Adipocyte (in vitro differentiated cells): Measurements from ENCODE around the gene NFKBIZ.
"Not testable (repeated sequence)": the region's sequence is repeated elsewhere in the genome, so short reads cannot be mapped to it uniquely, and the experiment has no call there.

Source experiments
- DNase-seq: peaks from one replicate; pipeline ENCODE4 v3.0.0-alpha.2; 2015; ENCODE audit warnings: low read depth
- H3K27me3 ChIP-seq: replicated peaks from 2 replicates; pipeline ENCODE4 v1.7.0; 2013; ENCODE audit warnings: mild to moderate bottlenecking, low read length, moderate library complexity; ENCODE audit not compliant: control insufficient read depth, insufficient read depth
- H3K36me3 ChIP-seq: 2 replicates; pipeline ENCODE4 v1.7.0; 2013; ENCODE audit warnings: low read length, mild to moderate bottlenecking, moderate library complexity; ENCODE audit not compliant: control insufficient read depth, insufficient read depth, severe bottlenecking
- H3K4me1 ChIP-seq: 2 replicates; pipeline ENCODE4 v1.7.0; 2013; ENCODE audit warnings: mild to moderate bottlenecking, low read length, moderate library complexity; ENCODE audit not compliant: control insufficient read depth, insufficient read depth
- H3K4me3 ChIP-seq: 2 replicates; pipeline ENCODE4 v1.7.0; 2013; ENCODE audit warnings: mild to moderate bottlenecking, low read length, moderate library complexity
- H3K9ac ChIP-seq: 2 replicates; pipeline ENCODE4 v1.7.0; 2013; ENCODE audit warnings: mild to moderate bottlenecking, low read length, moderate library complexity
- H3K9me3 ChIP-seq: 2 replicates; pipeline ENCODE4 v1.7.0; 2013; ENCODE audit warnings: mild to moderate bottlenecking, low read length, moderate library complexity; ENCODE audit not compliant: control insufficient read depth

Gene NFKBIZ

DNA sequence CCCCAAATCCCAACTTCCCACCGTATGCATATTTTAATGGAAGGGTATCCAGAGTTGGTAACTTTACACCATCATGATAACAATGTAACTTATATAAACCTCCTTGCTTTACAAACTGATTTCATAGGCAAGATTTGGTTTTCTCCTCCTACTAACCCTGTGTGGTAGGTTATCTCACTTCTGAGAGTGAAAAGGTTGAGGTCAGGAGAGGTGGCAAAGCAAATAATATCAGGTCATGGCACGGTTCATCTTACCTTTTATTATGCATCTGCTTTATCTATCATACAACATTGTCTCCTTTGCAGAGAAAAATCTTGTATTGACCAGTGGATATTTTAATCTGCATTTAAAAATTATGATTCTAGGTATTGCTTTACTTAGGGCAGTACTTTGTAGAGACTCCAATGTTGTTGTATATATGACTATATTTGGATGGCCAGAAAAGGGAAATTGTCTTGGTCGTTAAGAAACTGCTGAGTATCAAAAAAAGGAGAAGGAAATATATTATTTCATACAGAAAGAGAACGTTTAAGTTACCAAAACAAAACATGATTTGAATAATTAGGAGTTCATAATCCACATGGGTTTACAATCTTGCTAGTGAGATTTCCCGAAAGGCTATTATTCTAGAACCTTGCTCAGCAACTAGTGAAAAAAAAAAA, 30.4 kb downstream of the NFKBIZ start:
- no peak for DNase-seq
- H3K27me3 ChIP-seq, result no peaks in the 10 kb centered on the region
- H3K9me3 ChIP-seq, result no peaks in the 10 kb centered on the region
- no peak overlapping the region for H3K9ac ChIP-seq
- H3K36me3 ChIP-seq, result no peaks in the 10 kb centered on the region
- H3K4me1 ChIP-seq, result no peaks in the 10 kb centered on the region
- H3K4me3 ChIP-seq, result no peak overlapping the region

DNA sequence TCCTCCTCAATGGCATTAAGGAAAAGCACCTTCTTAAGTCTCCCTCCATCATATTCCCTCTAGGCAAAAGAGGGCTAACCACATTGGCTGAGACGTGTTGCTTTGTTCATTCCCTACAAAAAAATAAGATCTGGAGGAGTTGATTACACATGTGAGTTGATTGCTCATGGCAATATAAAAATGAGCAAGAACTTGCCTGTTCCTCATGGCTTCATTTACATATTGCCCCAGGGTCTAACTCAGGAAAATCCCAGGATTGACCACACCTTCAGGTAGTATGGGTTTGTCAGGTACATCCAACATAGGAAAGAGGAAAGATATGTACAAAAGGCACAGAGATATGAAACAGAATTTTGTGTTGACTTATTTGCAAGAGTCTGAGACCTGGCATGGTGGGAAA, 35.5 kb downstream of the NFKBIZ start:
- peaks cover 7% of the 10 kb centered on the region for H3K4me1 ChIP-seq
- H3K9me3 ChIP-seq, result no peaks in the 10 kb centered on the region
- H3K9ac ChIP-seq, result no peak overlapping the region
- no peak for DNase-seq
- no peaks in the 10 kb centered on the region for H3K27me3 ChIP-seq
- H3K36me3 ChIP-seq, result no peaks in the 10 kb centered on the region
- no peak overlapping the region for H3K4me3 ChIP-seq

DNA sequence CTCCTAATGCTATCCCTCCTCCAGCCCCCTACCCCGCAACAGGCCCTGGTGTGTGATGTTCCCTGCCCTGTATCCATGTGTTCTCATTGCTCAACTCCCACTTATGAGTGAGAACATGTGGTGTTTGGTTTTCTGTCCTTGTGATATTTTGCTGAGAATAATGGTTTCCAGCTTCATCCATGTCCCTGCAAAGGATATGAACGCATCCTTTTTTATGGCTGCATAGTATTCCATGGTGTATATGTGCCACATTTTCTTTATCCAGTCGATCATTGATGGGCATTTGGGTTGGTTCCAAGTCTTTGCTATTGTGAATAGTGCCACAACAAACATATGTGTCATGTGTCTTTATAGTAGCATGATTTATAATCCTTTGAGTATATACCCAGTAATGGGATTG, 36.3 kb downstream of the NFKBIZ start:
- not testable (repeated sequence) for DNase-seq, H3K4me1 ChIP-seq, H3K36me3 ChIP-seq, H3K4me3 ChIP-seq, H3K27me3 ChIP-seq, H3K9ac ChIP-seq, H3K9me3 ChIP-seq

DNA sequence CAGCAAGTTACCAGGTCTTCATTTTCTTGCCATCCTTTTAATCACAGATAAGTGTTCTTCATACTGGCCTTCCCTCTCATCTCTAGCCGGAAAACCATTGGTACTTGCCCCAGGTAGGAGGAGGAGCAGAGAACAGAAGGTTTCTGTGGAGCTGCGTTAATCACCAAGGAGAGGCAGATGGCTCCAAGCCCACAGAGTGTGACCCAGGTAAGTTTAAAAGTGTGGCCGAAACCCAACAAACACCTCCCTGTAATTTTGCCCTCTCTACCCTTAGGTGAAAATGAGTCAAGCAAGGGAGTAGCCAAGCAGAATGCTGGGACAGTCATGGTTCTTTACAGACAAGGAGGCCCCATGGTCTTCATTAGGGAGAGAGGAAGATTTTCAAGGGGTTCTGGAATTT, 37.3 kb downstream of the NFKBIZ start:
- H3K4me3 ChIP-seq, result no peak overlapping the region
- H3K4me1 ChIP-seq, result peaks cover 9% of the 10 kb centered on the region
- no peak for DNase-seq
- no peak overlapping the region for H3K9ac ChIP-seq
- no peaks in the 10 kb centered on the region for H3K36me3 ChIP-seq
- no peaks in the 10 kb centered on the region for H3K9me3 ChIP-seq
- H3K27me3 ChIP-seq, result no peaks in the 10 kb centered on the region

DNA sequence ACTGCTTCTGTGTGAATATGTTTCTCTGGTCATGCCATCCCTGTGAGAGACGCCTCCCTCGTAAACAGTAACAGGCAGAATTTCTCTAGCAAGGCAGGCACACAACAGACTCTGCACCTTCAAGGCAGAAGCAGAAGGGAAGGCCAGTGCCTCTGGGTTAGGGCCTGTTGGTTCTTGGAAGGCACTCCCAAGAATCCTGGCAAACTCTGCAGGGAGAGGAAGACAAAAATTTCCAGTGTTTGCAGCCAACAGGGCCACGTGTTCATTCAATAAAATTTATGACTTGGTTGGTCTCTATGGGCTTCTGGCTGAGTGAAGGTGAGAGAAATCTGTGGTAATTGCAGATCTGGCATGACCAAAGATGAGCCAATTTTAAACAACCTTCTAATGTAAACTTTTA, 39.3 kb downstream of the NFKBIZ start:
- Histone ChIP-seq H3K27me3 (no peaks in the 10 kb centered on the region), H3K36me3 (no peaks in the 10 kb centered on the region), H3K4me3 (no peak overlapping the region), H3K9me3 (no peaks in the 10 kb centered on the region), H3K9ac (no peak overlapping the region), H3K4me1 (peaks cover 9% of the 10 kb centered on the region)
- no peak for DNase-seq

DNA sequence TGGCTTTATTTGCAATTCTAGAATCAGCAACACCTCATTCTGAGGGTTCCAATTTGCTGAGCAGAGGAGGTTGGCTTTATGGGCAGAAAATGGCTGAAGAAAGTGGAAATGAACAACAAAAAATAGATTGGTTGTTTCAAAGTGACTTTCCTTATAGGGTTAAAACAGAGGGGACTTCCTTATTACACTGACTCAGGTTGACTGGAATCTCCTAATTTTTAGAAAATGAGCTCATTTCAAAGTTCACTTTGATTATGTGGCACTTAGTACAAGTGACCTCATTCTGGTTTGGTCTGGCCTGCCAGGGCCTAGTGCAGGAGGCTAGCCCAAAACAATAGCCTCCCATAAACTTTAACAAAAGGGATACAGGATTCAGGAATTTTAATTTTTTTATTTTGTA, 41.4 kb downstream of the NFKBIZ start:
- peak; percentile 39 for DNase-seq
- H3K4me1 ChIP-seq, result peaks cover 9% of the 10 kb centered on the region
- no peaks in the 10 kb centered on the region for H3K9me3 ChIP-seq
- H3K36me3 ChIP-seq, result no peaks in the 10 kb centered on the region
- no peaks in the 10 kb centered on the region for H3K27me3 ChIP-seq
- H3K4me3 ChIP-seq, result no peak overlapping the region
- H3K9ac ChIP-seq, result no peak overlapping the region

DNA sequence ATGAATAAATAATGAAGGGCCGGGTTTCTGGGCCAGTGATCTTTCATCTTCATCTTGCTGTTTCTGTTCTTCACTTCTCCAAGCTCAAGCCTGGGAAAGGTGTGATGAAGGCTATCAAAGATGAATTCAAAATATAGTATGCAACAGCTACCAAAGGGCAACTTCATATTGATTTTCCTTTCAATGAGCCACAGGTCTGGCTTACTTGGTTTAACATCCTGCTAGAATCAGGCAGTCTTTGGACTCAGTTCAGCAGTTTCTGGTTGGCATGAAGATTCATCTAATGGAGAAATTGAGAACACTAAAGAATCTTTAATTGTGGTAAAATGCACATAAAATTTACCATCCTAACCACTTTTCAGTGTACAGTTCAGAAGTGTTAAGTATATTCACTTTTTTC, 43.3 kb downstream of the NFKBIZ start:
- no peaks in the 10 kb centered on the region for H3K27me3 ChIP-seq
- H3K9me3 ChIP-seq, result no peaks in the 10 kb centered on the region
- DNase-seq, result no peak
- H3K36me3 ChIP-seq, result no peaks in the 10 kb centered on the region
- H3K9ac ChIP-seq, result no peak overlapping the region
- H3K4me1 ChIP-seq, result peaks cover 9% of the 10 kb centered on the region
- H3K4me3 ChIP-seq, result no peak overlapping the region

DNA sequence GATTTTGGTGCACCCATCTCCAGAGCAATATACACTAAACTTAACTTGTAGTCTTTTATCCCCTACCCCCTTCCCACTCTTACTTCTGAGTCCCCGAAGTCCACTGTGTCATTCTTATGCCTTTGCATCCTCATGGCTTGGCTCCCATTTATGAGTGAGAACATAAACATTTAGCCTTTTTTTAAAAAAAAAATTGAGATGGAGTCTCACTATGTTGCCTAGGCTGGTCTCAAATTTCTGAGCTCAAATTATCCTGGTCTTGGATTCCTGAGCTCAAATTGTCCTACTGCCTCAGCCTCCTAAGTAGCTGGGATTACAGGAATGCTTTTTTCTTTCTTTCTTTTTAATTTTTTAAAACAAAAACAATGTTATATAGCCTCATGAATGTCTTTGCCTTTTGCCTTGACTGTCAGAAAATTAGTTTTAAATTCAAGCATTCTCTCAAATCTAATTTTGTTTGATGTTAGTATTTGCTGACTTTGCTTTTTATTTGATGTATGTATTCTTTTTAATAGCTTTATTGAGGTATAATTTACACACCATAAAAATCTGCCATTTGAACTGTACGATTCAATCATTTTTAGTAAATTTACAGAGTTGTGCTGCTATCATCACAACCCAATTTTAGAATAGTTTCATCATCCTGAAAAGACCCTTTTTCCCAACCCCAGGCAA, 46.9 kb downstream of the NFKBIZ start:
- H3K4me1 ChIP-seq, result no peaks in the 10 kb centered on the region
- H3K4me3 ChIP-seq, result no peak overlapping the region
- no peaks in the 10 kb centered on the region for H3K27me3 ChIP-seq
- H3K9me3 ChIP-seq, result no peaks in the 10 kb centered on the region
- DNase-seq, result no peak
- no peaks in the 10 kb centered on the region for H3K36me3 ChIP-seq
- H3K9ac ChIP-seq, result no peak overlapping the region

DNA sequence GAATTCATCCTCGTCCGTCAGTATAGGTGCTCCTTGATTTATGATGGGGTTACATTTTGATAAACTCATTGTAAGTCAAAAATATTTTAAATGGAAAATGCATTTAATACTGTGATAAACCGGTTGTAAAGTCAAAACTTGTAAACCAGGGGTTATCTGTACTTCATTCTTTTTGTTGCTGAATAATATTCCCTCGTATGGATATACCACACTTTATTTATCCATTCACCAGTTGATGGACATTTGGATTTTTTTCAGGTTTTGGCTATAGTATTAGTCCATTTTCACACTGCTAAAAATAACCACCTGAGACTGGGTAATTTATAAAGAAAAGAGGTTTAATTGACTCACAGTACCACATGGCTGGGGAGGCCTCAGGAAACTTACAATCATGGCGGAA, 47.7 kb downstream of the NFKBIZ start:
- H3K9ac ChIP-seq, result no peak overlapping the region
- no peaks in the 10 kb centered on the region for H3K9me3 ChIP-seq
- no peaks in the 10 kb centered on the region for H3K27me3 ChIP-seq
- no peaks in the 10 kb centered on the region for H3K4me1 ChIP-seq
- H3K4me3 ChIP-seq, result no peak overlapping the region
- DNase-seq, result no peak
- H3K36me3 ChIP-seq, result no peaks in the 10 kb centered on the region

DNA sequence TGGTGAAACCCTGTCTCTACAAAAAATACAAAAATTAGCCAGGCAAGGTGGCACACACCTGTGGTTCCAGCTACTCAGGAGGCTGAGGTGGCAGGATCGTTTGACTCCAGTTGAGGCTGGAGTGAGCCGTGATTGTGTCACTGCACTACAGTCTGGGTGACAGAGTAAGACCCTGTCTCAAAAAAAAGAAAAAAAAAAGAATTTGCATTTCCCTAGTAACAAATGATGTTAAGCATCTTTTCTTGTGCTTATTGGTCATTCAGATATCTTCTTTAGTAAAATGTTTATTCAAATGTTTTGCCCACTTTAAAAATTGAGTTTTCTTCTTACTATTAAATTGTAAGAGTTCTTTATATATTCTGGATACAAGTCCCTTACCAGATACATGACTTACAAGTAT, 48.7 kb downstream of the NFKBIZ start:
- no peaks in the 10 kb centered on the region for H3K9me3 ChIP-seq
- H3K4me1 ChIP-seq, result peaks cover 8% of the 10 kb centered on the region
- H3K36me3 ChIP-seq, result no peaks in the 10 kb centered on the region
- H3K27me3 ChIP-seq, result no peaks in the 10 kb centered on the region
- no peak overlapping the region for H3K4me3 ChIP-seq
- no peak for DNase-seq
- no peak overlapping the region for H3K9ac ChIP-seq

DNA sequence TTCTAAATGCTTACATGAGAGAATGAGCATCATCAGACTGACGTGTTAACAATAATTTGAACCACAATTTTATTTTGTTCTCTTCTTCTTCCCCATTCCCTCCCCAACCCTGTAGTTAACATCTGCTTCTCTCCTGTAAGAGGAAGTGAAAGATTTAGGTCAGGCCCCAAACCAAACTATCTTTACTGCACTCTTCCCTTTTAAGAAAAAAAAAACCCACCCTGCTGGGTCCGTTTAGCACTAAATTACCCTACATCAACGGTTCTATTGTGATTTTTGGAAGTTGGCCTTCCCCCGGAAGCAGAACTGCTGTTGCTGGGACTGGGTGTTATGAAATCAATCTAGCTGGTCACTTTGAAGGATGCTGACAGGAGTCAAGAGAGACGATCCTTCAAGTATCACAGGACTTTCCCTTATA, 49.4 kb downstream of the NFKBIZ start:
- Histone ChIP-seq H3K27me3 (no peaks in the 10 kb centered on the region), H3K4me1 (peaks cover 12% of the 10 kb centered on the region), H3K4me3 (no peak overlapping the region), H3K9ac (no peak overlapping the region), H3K9me3 (no peaks in the 10 kb centered on the region), H3K36me3 (no peaks in the 10 kb centered on the region)
- DNase-seq, result no peak

DNA sequence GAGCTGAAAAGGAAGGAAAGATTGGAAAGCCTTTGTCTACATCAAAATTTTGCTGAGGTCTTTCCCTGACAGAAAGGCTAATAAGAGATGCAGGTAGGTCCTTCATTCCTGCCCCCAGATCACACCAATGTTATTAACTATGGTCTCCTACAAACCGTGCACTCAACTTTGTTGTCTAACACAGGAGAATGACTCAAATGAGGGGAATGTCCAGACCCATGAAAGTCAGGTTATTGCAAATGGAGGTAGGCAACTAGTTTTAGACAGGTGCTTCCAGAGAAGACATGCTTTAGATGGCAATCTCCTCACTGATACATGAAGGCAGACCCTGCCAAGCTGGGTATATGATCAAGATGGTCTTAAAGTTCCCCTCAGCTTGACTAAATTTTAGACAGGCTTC, 51.0 kb downstream of the NFKBIZ start:
- H3K36me3 ChIP-seq, result no peaks in the 10 kb centered on the region
- no peak overlapping the region for H3K4me3 ChIP-seq
- H3K27me3 ChIP-seq, result no peaks in the 10 kb centered on the region
- peaks cover 12% of the 10 kb centered on the region for H3K4me1 ChIP-seq
- H3K9me3 ChIP-seq, result no peaks in the 10 kb centered on the region
- no peak for DNase-seq
- H3K9ac ChIP-seq, result no peak overlapping the region
